Activated CD8-positive, alpha-beta memory T cell treated with anti-CD3 and anti-CD28 coated beads, Interleukin-2, amount 10 ng/mL, durations not matched to agents 7 days and 5 days (primary cell): ENCODE data around the gene GCKR. TPM values are rescaled to one million over a fixed set of nuclear protein-coding genes. Genes with fewer than 3 reads are reported as not detected.

Source experiments
- ATAC-seq: fragments of 150-1000 bp; cut with Tn5 transposase; one replicate; pipeline ENCODE4 v1.10.0; 2021; ENCODE audit warnings: moderate library complexity
- CTCF ChIA-PET: fragments of 350-600 bp; sonication (Branson Sonifier 250); formaldehyde crosslinking; loops from one replicate; lab custom pipeline; 2021; ENCODE audit warnings: antibody characterized with exemption; lab: Charles Lee
- DNase-seq: peaks from one replicate; pipeline ENCODE4 v3.0.0-alpha.2; 2020
- H3K27ac Mint-ChIP-seq: one replicate; pipeline ENCODE4 v1.8.0; 2021; ENCODE audit warnings: mild to moderate bottlenecking, mixed read lengths
- H3K27me3 Mint-ChIP-seq: one replicate; pipeline ENCODE4 v1.8.0; 2021; ENCODE audit warnings: mixed read lengths
- H3K36me3 Mint-ChIP-seq: one replicate; pipeline ENCODE4 v1.8.0; 2021; ENCODE audit warnings: mild to moderate bottlenecking, mixed read lengths
- H3K4me1 Mint-ChIP-seq: one replicate; pipeline ENCODE4 v1.8.0; 2021; ENCODE audit warnings: mixed read lengths
- H3K4me3 Mint-ChIP-seq: one replicate; pipeline ENCODE4 v1.8.0; 2021; ENCODE audit warnings: mild to moderate bottlenecking, moderate library complexity, mixed read lengths
- H3K9me3 Mint-ChIP-seq: one replicate; pipeline ENCODE4 v1.8.0; 2022; ENCODE audit warnings: low read depth, mixed read lengths
- total RNA-seq, 2 experiments: library from RNA; stranded (reverse); gene quantifications; one replicate each; pipeline ENCODE4 v1.2.3, GENCODE V29; 2021

The GCKR gene
- total RNA-seq, 2 experiments from 2014 or later = not detected

- CTCF ChIA-PET = interaction anchor here (1.2 kb wide), 1 partner anchor 187 kb away, joined by 3 read pairs; no protein-coding TSS in a partner anchor
- Mint-ChIP-seq H3K36me3 (no peaks in the 10 kb centered on the region), H3K4me1 (peaks cover 24% of the 10 kb centered on the region), H3K27ac (no peak overlapping the region), H3K4me3 (peak overlapping the region; percentile 11), H3K27me3 (peaks cover 51% of the 10 kb centered on the region), H3K9me3 (no peaks in the 10 kb centered on the region)
- no peak for DNase-seq
- no peak for ATAC-seq
Measured at GRCh38 chr2:27494284-27494943, 2.2 kb upstream of the GCKR start.

DNA sequence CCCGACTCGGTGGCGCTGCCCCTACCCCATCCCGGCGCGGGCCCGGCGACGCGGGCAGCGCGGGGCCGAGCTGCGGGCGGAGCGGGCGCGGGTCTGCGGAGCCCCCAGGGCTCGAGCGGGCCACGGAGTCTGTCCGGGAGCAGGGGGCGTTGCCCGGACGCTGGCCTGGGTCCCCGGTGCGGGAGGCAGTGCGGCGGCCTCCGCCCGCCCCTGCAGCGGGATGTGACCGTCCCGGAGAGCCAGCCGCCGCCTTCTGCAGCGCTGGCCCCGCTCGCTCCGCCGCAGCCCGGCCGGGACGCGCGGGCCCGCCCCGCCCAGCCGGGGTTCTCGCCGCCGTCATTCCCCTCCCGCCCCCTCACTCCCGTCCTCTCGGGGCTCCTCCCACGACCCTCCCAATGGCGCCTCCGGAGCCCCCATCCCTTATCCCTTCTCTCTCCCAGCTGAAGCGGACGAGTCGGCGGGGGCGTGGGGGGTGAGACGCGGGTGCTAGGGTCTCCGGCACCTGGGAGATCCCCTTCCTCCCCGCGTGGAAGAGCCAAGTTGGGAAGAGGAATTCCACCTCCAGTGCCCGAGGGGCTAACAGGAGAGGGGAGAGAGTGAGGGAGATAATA is 1.6 kb upstream of the GCKR start, which contains the start of gene FNDC4:
FNDC4 (minus strand) TSS at position 257 of the 611 bp plus-strand sequence. CDS start 521 bp downstream, outside the sequence.
- Mint-ChIP-seq H3K9me3 (no peaks in the 10 kb centered on the region), H3K4me3 (peak within 1 kb of the TSS; percentile 36), H3K27me3 (peaks cover 53% of the 10 kb centered on the region), H3K27ac (no peak within 1 kb of the TSS), H3K36me3 (no peaks in the 10 kb centered on the region), H3K4me1 (peaks cover 18% of the 10 kb centered on the region)
- CTCF ChIA-PET = interaction anchor here (0.8 kb wide), 1 partner anchor 189 kb away, joined by 3 read pairs; no protein-coding TSS in a partner anchor
- DNase-seq = no peak
- peak; percentile 82 for ATAC-seq

DNA sequence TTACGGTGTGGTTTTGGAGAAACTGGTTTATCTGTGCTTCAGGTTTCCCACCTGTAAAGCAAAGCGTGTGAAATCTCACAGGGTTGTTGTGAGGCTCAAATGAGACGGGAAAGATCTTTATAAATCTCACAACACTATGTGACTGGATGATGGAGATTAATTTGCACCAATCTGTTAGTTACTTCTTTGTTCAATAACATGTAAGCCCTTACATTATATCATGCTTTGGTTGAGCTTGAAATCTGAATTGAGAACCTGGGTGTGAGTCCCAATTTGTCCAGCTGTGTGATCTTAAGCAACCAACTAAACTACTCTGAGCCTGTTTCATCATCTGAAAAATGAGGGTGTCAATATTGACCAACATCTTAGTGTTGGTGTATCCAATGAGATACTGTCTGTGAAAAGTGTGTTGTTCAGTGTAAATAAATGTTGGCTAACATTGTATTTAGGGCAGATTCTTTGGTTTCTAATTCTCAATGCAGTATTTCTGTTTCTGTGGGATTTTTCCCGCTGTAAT is 741 bp upstream of the GCKR start:
- H3K27ac Mint-ChIP-seq = no peak overlapping the region

GRCh38 chr2:27497288-27497627 is 619 bp downstream of the GCKR start:
- CTCF ChIA-PET = no interaction called here
- DNase-seq (no peak), ATAC-seq (no peak)
- H3K9me3 Mint-ChIP-seq = no peaks in the 10 kb centered on the region
- no peak overlapping the region for H3K4me3 Mint-ChIP-seq
- H3K36me3 Mint-ChIP-seq = no peaks in the 10 kb centered on the region
- peaks cover 8% of the 10 kb centered on the region for H3K4me1 Mint-ChIP-seq
- H3K27ac Mint-ChIP-seq = no peak overlapping the region
- peaks cover 53% of the 10 kb centered on the region for H3K27me3 Mint-ChIP-seq

More for the DNA sequence above, 741 bp upstream of the GCKR start:
- no peaks in the 10 kb centered on the region for H3K9me3 Mint-ChIP-seq
- peak overlapping the region; percentile 36 for H3K4me3 Mint-ChIP-seq
- peaks cover 11% of the 10 kb centered on the region for H3K4me1 Mint-ChIP-seq
- peaks cover 53% of the 10 kb centered on the region for H3K27me3 Mint-ChIP-seq
- no peak for DNase-seq
- CTCF ChIA-PET = interaction anchor here (0.8 kb wide), 1 partner anchor 188 kb away, joined by 3 read pairs; no protein-coding TSS in a partner anchor
- ATAC-seq = no peak
- no peaks in the 10 kb centered on the region for H3K36me3 Mint-ChIP-seq

GRCh38 chr2:27498975-27499374 is 2.3 kb downstream of the GCKR start:
- DNase-seq = no peak
- H3K9me3 Mint-ChIP-seq = no peaks in the 10 kb centered on the region
- H3K27me3 Mint-ChIP-seq = peaks cover 43% of the 10 kb centered on the region
- H3K27ac Mint-ChIP-seq = no peak overlapping the region
- H3K4me1 Mint-ChIP-seq = peaks cover 8% of the 10 kb centered on the region
- CTCF ChIA-PET = no interaction called here
- H3K36me3 Mint-ChIP-seq = no peaks in the 10 kb centered on the region
- H3K4me3 Mint-ChIP-seq = no peak overlapping the region
- ATAC-seq = no peak

DNA sequence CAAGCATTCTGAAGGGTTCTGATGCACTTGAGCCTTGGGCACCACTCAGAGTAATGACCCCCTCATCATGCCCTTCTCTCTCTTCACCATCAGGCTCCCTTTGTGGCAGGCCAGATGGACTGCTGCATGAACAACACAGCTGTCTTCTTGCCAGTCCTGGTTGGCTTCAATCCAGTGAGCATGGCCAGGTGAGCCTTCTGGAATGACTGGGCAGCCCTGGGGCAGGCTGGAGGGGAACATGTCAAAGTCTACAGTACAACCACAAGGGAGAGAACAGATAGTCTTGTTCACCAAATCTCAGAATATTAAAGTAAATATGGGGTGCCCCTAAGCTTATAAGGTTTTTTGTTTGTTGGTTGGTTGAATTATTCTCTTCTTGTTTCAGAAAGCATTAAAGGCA is 4.4 kb downstream of the GCKR start:
- no peak overlapping the region for H3K27ac Mint-ChIP-seq
- H3K4me3 Mint-ChIP-seq = no peak overlapping the region
- no peaks in the 10 kb centered on the region for H3K9me3 Mint-ChIP-seq
- no peaks in the 10 kb centered on the region for H3K4me1 Mint-ChIP-seq
- H3K36me3 Mint-ChIP-seq = no peaks in the 10 kb centered on the region
- no peak for ATAC-seq
- DNase-seq = no peak
- H3K27me3 Mint-ChIP-seq = peaks cover 29% of the 10 kb centered on the region
- CTCF ChIA-PET = no interaction called here

- Mint-ChIP-seq H3K27me3 (peaks cover 18% of the 10 kb centered on the region), H3K27ac (no peak overlapping the region), H3K4me3 (no peak overlapping the region), H3K9me3 (no peaks in the 10 kb centered on the region), H3K4me1 (no peaks in the 10 kb centered on the region), H3K36me3 (no peaks in the 10 kb centered on the region)
- ATAC-seq (no peak), DNase-seq (no peak)
- CTCF ChIA-PET = interaction anchor here (1.3 kb wide), 1 partner anchor 17 kb away, joined by 3 read pairs; no protein-coding TSS in a partner anchor
Measured at GRCh38 chr2:27502142-27502541, 5.5 kb downstream of the GCKR start.

GRCh38 chr2:27506587-27506986 is 9.9 kb downstream of the GCKR start:
- Mint-ChIP-seq H3K27me3 (peaks cover 5% of the 10 kb centered on the region), H3K27ac (no peak overlapping the region), H3K4me3 (no peak overlapping the region), H3K9me3 (no peaks in the 10 kb centered on the region), H3K36me3 (no peaks in the 10 kb centered on the region), H3K4me1 (no peaks in the 10 kb centered on the region)
- DNase-seq (no peak), ATAC-seq (no peak)
- CTCF ChIA-PET = no interaction called here

GRCh38 chr2:27507293-27507692 is 10.7 kb downstream of the GCKR start:
- no peaks in the 10 kb centered on the region for H3K9me3 Mint-ChIP-seq
- no peak overlapping the region for H3K27ac Mint-ChIP-seq
- CTCF ChIA-PET = interaction anchor here (1.1 kb wide), 1 partner anchor 62 kb away, joined by 3 read pairs; no protein-coding TSS in a partner anchor
- H3K4me3 Mint-ChIP-seq = no peak overlapping the region
- H3K27me3 Mint-ChIP-seq = peaks cover 8% of the 10 kb centered on the region
- DNase-seq (no peak), ATAC-seq (no peak)
- H3K36me3 Mint-ChIP-seq = no peaks in the 10 kb centered on the region
- no peaks in the 10 kb centered on the region for H3K4me1 Mint-ChIP-seq

DNA sequence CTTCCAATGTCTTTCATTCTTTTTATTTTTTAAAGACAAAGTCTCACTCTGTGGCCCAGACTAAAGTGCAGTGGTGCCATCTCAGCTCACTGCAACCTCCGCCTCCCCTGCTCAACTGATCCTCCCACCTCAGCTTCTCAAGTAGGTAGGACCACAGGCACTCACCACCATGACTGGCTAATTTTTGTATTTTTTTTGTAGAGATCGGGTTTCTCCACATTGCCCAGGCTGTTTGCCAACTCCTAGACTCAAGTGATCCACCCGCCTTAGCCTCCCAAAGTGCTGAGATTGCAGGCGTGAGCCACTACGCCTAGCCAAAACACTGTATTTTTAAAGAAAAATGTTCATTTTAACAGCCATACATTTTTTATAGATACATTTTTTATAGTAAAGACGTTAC is 12.7 kb downstream of the GCKR start:
- Mint-ChIP-seq H3K27me3 (peaks cover 23% of the 10 kb centered on the region), H3K27ac (no peak overlapping the region), H3K9me3 (no peaks in the 10 kb centered on the region), H3K4me3 (no peak overlapping the region), H3K36me3 (no peaks in the 10 kb centered on the region), H3K4me1 (no peaks in the 10 kb centered on the region)
- CTCF ChIA-PET = interaction anchor here (0.8 kb wide), 1 partner anchor 174 kb away, joined by 3 read pairs; no protein-coding TSS in a partner anchor
- no peak for DNase-seq
- no peak for ATAC-seq

DNA sequence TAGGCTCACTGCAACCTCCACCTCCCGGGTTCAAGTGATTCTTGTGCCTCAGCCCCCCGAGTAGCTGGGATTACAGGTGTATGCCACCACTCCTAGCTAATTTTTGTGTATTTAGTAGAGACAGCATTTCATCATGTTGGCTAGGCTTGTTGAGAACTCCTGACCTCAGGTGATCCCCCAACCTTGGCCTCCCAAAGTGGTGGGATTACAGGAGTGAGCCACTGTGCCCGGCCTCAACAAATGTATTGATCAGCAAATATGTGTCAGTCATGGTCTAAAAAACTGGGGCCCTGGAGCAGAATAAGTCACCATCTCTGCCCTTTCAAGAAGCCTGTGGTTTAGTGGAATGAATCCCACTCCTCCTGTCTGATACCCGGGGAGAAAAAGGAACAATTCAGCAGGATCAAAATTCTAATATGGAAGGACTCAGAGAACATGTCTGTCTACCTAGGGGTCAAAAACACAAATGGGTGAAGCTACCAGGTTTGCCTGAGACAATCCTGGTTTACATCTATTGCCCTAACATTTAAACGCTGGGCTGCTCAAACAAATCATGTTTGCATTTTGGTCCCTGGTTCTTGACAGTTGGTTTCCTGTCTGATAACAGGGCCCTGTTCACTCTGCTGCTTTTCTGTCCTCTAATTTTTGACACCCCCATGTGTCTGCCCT is 21.6 kb downstream of the GCKR start:
- no peak for DNase-seq
- ATAC-seq = no peak
- Mint-ChIP-seq H3K9me3 (no peaks in the 10 kb centered on the region), H3K4me1 (no peaks in the 10 kb centered on the region), H3K4me3 (no peak overlapping the region), H3K27ac (no peak overlapping the region), H3K36me3 (no peaks in the 10 kb centered on the region), H3K27me3 (peaks cover 34% of the 10 kb centered on the region)
- CTCF ChIA-PET = interaction anchor here (1.4 kb wide), 1 partner anchor 9 kb away, joined by 3 read pairs; no protein-coding TSS in a partner anchor

DNA sequence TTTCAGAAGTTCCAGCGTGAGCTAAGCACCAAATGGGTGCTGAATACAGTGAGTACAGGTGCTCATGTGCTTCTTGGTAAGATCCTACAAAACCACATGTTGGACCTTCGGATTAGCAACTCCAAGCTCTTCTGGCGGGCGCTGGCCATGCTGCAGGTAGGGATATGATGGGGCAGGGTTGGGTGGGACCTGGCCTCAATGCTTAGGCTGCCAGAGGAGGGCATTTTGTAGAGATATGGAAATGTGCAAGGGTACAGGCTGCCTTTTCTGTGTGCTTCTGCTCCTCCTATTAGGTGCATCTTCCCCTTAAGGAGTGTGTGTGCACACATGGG is 22.1 kb downstream of the GCKR start:
- ATAC-seq = no peak
- H3K4me3 Mint-ChIP-seq = no peak overlapping the region
- no peak for DNase-seq
- CTCF ChIA-PET = interaction anchor here (1.4 kb wide), 1 partner anchor 9 kb away, joined by 3 read pairs; no protein-coding TSS in a partner anchor
- H3K27ac Mint-ChIP-seq = no peak overlapping the region
- peaks cover 29% of the 10 kb centered on the region for H3K27me3 Mint-ChIP-seq
- no peaks in the 10 kb centered on the region for H3K36me3 Mint-ChIP-seq
- H3K4me1 Mint-ChIP-seq = no peaks in the 10 kb centered on the region
- H3K9me3 Mint-ChIP-seq = no peaks in the 10 kb centered on the region

- no peak overlapping the region for H3K27ac Mint-ChIP-seq
- peaks cover 23% of the 10 kb centered on the region for H3K27me3 Mint-ChIP-seq
- DNase-seq (no peak), ATAC-seq (no peak)
- no peaks in the 10 kb centered on the region for H3K36me3 Mint-ChIP-seq
- no peaks in the 10 kb centered on the region for H3K9me3 Mint-ChIP-seq
- no peaks in the 10 kb centered on the region for H3K4me1 Mint-ChIP-seq
- no peak overlapping the region for H3K4me3 Mint-ChIP-seq
- CTCF ChIA-PET = no interaction called here
Measured at GRCh38 chr2:27520316-27520715, 23.7 kb downstream of the GCKR start.
